H1 (cell line): ENCODE data around the gene PDP2. TPM values are rescaled to one million over a fixed set of nuclear protein-coding genes. Genes with fewer than 3 reads are reported as not detected.

Experiments
- ASH2L ChIP-seq: fragments of 200-600, 300-600 bp; sonication (generic); IDR thresholded peaks from one replicate; pipeline ENCODE4 v1.7.1; 2017; ENCODE audit warnings: low read length
- BCL11A ChIP-seq, 2 experiments: IDR thresholded peaks; one replicate each; pipeline ENCODE4 v1.6.1; 2011; ENCODE audit warnings: low read depth in 2 of 2, low read length in 2 of 2, mild to moderate bottlenecking in 2 of 2
- BRCA1 ChIP-seq: IDR thresholded peaks from 2 replicates; pipeline ENCODE4 v1.6.1; 2012; ENCODE audit warnings: low read depth, low read length, improper control_type of control experiment
- CBX8 ChIP-seq: fragments of 300-800, 300-1000 bp; sonication (generic); IDR thresholded peaks from 2 replicates; pipeline ENCODE4 v1.7.1; 2016; ENCODE audit warnings: low read depth, low read length, borderline replicate concordance
- CEBPB ChIP-seq: IDR thresholded peaks from 2 replicates; pipeline ENCODE4 v1.6.1; 2012; ENCODE audit warnings: low read depth, low read length
- CREB1 ChIP-seq: IDR thresholded peaks from 2 replicates; pipeline ENCODE4 v1.6.1; 2012; ENCODE audit warnings: inconsistent platforms
- CTBP2 ChIP-seq: IDR thresholded peaks from 2 replicates; pipeline ENCODE4 v1.7.0; 2011; ENCODE audit warnings: borderline replicate concordance, mild to moderate bottlenecking, moderate library complexity, mixed read lengths, low read length; ENCODE audit not compliant: insufficient read depth, insufficient read length
- GABPA ChIP-seq: IDR thresholded peaks from 2 replicates; pipeline ENCODE4 v1.6.1; 2011; ENCODE audit warnings: mild to moderate bottlenecking, low read length, moderate library complexity, borderline replicate concordance; ENCODE audit not compliant: insufficient read depth
- GTF2F1 ChIP-seq: IDR thresholded peaks from 2 replicates; pipeline ENCODE4 v1.6.1; 2012; ENCODE audit warnings: low read depth, low read length, improper control_type of control experiment, borderline replicate concordance
- KDM4A ChIP-seq: IDR thresholded peaks from one replicate; pipeline ENCODE4 v1.7.1; 2012; ENCODE audit warnings: low read depth, mild to moderate bottlenecking, moderate library complexity, low read length, inconsistent platforms; ENCODE audit not compliant: severe bottlenecking
- PHF8 ChIP-seq: fragments of 200-600 bp; sonication (generic); conservative IDR thresholded peaks from 2 replicates; pipeline ENCODE4 v1.7.1; 2012; ENCODE audit warnings: low read depth, mild to moderate bottlenecking, inconsistent platforms, low read length, moderate library complexity
- POLR2AphosphoS5 ChIP-seq: IDR thresholded peaks from 2 replicates; pipeline ENCODE4 v1.6.1; 2011; ENCODE audit warnings: low read depth, low read length
- POU5F1 ChIP-seq: IDR thresholded peaks from 2 replicates; pipeline ENCODE4 v1.6.1; 2011; ENCODE audit warnings: low read depth, mild to moderate bottlenecking, low read length, moderate library complexity
- RAD21 ChIP-seq, 2 experiments: IDR thresholded peaks in 1 of 2; conservative IDR thresholded peaks in 1 of 2; 2 replicates each; pipeline ENCODE4 v1.6.1; 2011; ENCODE audit warnings: low read depth in 2 of 2, low read length in 2 of 2, improper control_type of control experiment in 1 of 2, inconsistent platforms in 1 of 2, mild to moderate bottlenecking in 1 of 2, moderate library complexity in 1 of 2
- RFX5 ChIP-seq: IDR thresholded peaks from 2 replicates; pipeline ENCODE4 v1.6.1; 2011; ENCODE audit warnings: low read depth, low read length, improper control_type of control experiment, borderline replicate concordance
- SIN3A ChIP-seq, 2 experiments: IDR thresholded peaks in 1 of 2; conservative IDR thresholded peaks in 1 of 2; 2 replicates each; pipeline ENCODE4 v1.6.1; 2011 to 2012; ENCODE audit warnings: low read length in 2 of 2, improper control_type of control experiment in 1 of 2, low read depth in 1 of 2, mild to moderate bottlenecking in 1 of 2
- SP1 ChIP-seq: IDR thresholded peaks from 2 replicates; pipeline ENCODE4 v1.6.1; 2011; ENCODE audit warnings: low read depth, low read length
- TAF1 ChIP-seq: IDR thresholded peaks from 2 replicates; pipeline ENCODE4 v1.6.1; 2011; ENCODE audit warnings: mild to moderate bottlenecking, low read depth, low read length
- polyA plus RNA-seq, 7 experiments: library from polyadenylated mRNA; depleted of rRNA in 3 of 7; stranded (reverse) in 5 of 7; unstranded in 2 of 7; fragments of >200 nt in 5 of 7; fragments of 200-250 nt in 2 of 7; gene quantifications; 1 replicate in 5 of 7; 2 replicates in 1 of 7; 4 replicates in 1 of 7; pipeline versions ENCODE4 v1.2.1 to v1.2.3, GENCODE V29; 2011 to 2013; ENCODE audit warnings: missing spikeins in 2 of 7, mixed read lengths in 2 of 7
- total RNA-seq: library from RNA; stranded (reverse); fragmentation: NEBNext Ultra II Directional; extraction: Animal tissue kit (Norgen Biotek cat#: 25700); gene quantifications from 2 replicates; pipeline ENCODE4 v1.2.1, GENCODE V29; 2021
- TF ChIP-seq, protein P1 (sequence below): IDR thresholded peaks from 2 replicates; pipeline ENCODE4 v1.6.1; 2012; ENCODE audit warnings: inconsistent platforms
- TF ChIP-seq, protein P2 (sequence below): IDR thresholded peaks from 2 replicates; pipeline ENCODE4 v1.6.1; 2011; ENCODE audit warnings: low read length, improper control_type of control experiment
- TF ChIP-seq, protein P3 (sequence below): IDR thresholded peaks from 2 replicates; pipeline ENCODE4 v1.6.1; 2012; ENCODE audit warnings: low read length, inconsistent platforms

PDP2 gene
- total and polyA plus RNA-seq, 2 of the 8 experiments (the other 6 are each of a cell fraction or from before 2014, with no cell fraction given): 11.7 to 36.5 TPM

GRCh38 chr16:66934138-66934838 lies 54.0 kb downstream of the PDP2 start, which contains the start of gene CIAO2B (continued):
- TF ChIP-seq SIN3A (conservative IDR thresholded peaks at IDR 0.05 in 1 of 2, IDR thresholded peaks at IDR 0.05 in 1 of 2; ENCODE audit: low read depth in 1 of 2, low read length in 2 of 2) (peak in 1 of 2 experiments; percentile 79; a peak in 1 of 4 replicates), RFX5 (no peak), POU5F1 (no peak), POLR2AphosphoS5 (no peak), BCL11A (IDR thresholded peaks at IDR 0.05; ENCODE audit: low read depth in 2 of 2, low read length in 2 of 2) (no peak), PHF8 (peak; percentile 85), SP1 (0 out of 2 replicates have a peak, but pooled peaks have one; percentile 19), TAF1 (peak; percentile 54; the same call in 1 of the 2 replicates), CEBPB (no peak), CREB1 (peak; percentile 57; the same call in 1 of the 2 replicates), KDM4A (peak; percentile 87), GTF2F1 (no peak), GABPA (peak; percentile 88; the same call in 1 of the 2 replicates), CTBP2 (no peak), ASH2L (peak; percentile 82), BRCA1 (no peak), RAD21 (IDR thresholded peaks at IDR 0.05 in 1 of 2, conservative IDR thresholded peaks at IDR 0.05 in 1 of 2; ENCODE audit: low read depth in 2 of 2, low read length in 2 of 2) (no peak), CBX8 (no peak)
- TF ChIP-seq, protein P1, sequence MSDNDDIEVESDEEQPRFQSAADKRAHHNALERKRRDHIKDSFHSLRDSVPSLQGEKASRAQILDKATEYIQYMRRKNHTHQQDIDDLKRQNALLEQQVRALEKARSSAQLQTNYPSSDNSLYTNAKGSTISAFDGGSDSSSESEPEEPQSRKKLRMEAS: peak; percentile 78
- TF ChIP-seq, protein P2, sequence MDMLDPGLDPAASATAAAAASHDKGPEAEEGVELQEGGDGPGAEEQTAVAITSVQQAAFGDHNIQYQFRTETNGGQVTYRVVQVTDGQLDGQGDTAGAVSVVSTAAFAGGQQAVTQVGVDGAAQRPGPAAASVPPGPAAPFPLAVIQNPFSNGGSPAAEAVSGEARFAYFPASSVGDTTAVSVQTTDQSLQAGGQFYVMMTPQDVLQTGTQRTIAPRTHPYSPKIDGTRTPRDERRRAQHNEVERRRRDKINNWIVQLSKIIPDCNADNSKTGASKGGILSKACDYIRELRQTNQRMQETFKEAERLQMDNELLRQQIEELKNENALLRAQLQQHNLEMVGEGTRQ: no peak
- TF ChIP-seq, protein P3, sequence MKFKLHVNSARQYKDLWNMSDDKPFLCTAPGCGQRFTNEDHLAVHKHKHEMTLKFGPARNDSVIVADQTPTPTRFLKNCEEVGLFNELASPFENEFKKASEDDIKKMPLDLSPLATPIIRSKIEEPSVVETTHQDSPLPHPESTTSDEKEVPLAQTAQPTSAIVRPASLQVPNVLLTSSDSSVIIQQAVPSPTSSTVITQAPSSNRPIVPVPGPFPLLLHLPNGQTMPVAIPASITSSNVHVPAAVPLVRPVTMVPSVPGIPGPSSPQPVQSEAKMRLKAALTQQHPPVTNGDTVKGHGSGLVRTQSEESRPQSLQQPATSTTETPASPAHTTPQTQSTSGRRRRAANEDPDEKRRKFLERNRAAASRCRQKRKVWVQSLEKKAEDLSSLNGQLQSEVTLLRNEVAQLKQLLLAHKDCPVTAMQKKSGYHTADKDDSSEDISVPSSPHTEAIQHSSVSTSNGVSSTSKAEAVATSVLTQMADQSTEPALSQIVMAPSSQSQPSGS: no peak
